Stimulated activated CD4-positive, alpha-beta T cell treated with anti-CD3 and anti-CD28 coated beads, Interleukin-15, amount 100 ng/mL, for 48 hours (primary cell): ENCODE measurements around the gene PABPN1L.
"Not testable (repeated sequence)": the region's sequence is repeated elsewhere in the genome, so short reads cannot be mapped to it uniquely, and the experiment has no call there.

Experiments used
- DNase-seq, 2 donors: peaks; one replicate each; pipeline ENCODE4 v3.0.0-alpha.2; 2020; ENCODE audit warnings: low read depth in 2 of 2

PABPN1L gene

GRCh38 chr16:88830783-88831182, 35.7 kb downstream of the PABPN1L start:
- DNase-seq, result no peak

DNA sequence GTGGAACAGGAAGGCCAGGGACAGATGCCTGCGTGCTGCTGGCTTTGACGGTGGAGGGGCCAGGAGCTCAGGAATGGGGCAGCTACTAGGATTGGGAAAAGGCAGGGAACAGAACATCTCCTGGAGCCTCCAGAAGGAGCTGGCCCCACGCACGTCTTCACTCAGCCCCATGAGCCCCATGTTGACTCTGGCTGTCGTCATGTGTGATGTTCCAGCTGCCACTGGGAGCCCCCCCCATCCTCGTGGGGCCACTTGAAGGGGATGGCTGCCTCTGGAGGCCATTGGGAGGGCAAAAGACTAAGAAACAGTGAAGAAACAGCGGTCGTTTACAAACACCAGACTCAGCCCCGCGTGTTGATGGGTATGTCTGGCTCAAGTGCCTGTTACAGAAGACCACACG, 36.2 kb downstream of the PABPN1L start:
- DNase-seq, result no peak

GRCh38 chr16:88828711-88829110, 37.7 kb downstream of the PABPN1L start:
- DNase-seq, result no peak

DNA sequence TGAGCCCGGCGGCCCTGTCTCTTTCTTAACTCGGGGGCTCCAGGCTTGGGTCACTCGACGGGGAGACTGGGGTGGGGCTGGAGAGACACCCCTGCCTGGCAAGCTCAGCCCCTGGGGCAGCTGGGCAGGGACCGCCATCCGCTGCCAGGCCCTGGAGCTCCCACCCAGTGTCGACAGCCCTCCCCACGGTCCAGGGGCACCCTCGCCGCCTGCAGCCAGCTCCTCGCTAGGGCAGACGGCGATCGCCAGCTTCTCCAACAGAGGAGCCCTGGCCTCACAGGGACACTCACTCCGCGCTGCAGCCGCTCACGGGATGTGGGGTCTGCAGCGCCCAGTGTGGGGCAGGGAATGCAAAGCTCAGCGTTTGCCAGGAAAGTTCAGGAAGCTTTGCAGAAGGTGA, 38.7 kb downstream of the PABPN1L start:
- DNase-seq, result no peak

- DNase-seq, result no peak
Observed at GRCh38 chr16:88826070-88826840, 40.2 kb downstream of the PABPN1L start.

DNA sequence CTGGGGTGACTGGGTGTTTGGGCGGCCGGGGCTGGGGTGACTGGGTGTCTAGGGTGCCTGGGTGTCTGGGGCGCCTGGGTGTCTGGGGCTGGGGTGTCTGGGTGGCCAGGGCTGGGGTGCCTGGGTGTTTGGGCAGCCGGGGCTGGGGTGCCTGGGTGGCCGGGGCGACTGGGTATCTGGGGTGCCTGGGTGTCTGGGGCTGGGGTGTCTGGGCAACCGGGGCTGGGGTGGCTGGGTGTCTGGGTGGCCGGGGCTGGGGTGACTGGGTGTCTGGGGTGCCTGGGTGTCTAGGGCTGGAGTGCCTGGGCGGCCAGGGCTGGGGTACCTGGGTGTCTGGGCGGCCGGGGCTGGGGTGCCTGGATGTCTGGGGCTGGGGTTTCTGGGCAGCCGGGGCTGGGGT, 41.3 kb downstream of the PABPN1L start:
- DNase-seq, result no peak

GRCh38 chr16:88824256-88825077, 42.0 kb downstream of the PABPN1L start:
- DNase-seq, result no peak

- not testable (repeated sequence) for DNase-seq
Observed at GRCh38 chr16:88823646-88824045, 42.8 kb downstream of the PABPN1L start.

- no peak for DNase-seq
Observed at GRCh38 chr16:88822281-88823040, 44.0 kb downstream of the PABPN1L start.

GRCh38 chr16:88821168-88821850, 45.2 kb downstream of the PABPN1L start:
- no peak for DNase-seq

DNA sequence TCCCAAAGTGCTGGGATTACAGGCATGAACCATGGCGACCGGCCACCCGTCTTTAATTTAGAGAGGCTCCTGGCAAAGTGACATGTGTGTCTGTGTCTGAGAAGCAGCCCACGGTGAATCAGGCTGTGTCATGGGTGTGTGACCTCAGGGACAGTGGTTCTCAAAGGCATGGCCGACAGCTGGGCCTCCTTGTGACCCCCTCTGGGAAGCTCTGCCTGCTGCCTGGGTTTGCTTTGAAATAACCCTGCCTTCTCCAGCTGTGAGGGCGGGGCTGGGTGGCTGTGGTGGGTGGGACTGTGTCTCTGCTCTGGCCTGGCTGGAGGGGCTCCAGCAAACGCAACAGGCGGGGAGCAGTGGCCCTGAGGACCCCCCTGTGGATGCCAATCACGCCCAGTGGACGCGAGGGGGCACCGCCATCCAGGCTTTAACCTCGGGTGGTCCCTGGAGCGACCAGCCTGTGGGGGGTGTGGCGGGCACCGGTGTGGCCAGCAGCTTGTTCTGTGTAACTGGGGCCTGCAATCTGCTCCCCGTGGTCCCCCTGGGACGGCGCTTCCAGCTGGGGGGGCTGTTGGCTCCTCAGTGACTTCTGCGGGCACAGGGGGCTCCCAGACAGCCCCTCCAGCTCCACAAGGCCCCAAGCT, 46.0 kb downstream of the PABPN1L start:
- DNase-seq, result no peak

GRCh38 chr16:88819126-88819525, 47.3 kb downstream of the PABPN1L start:
- no peak for DNase-seq

- DNase-seq, result no peak
Observed at GRCh38 chr16:88818575-88818874, 47.9 kb downstream of the PABPN1L start.

DNA sequence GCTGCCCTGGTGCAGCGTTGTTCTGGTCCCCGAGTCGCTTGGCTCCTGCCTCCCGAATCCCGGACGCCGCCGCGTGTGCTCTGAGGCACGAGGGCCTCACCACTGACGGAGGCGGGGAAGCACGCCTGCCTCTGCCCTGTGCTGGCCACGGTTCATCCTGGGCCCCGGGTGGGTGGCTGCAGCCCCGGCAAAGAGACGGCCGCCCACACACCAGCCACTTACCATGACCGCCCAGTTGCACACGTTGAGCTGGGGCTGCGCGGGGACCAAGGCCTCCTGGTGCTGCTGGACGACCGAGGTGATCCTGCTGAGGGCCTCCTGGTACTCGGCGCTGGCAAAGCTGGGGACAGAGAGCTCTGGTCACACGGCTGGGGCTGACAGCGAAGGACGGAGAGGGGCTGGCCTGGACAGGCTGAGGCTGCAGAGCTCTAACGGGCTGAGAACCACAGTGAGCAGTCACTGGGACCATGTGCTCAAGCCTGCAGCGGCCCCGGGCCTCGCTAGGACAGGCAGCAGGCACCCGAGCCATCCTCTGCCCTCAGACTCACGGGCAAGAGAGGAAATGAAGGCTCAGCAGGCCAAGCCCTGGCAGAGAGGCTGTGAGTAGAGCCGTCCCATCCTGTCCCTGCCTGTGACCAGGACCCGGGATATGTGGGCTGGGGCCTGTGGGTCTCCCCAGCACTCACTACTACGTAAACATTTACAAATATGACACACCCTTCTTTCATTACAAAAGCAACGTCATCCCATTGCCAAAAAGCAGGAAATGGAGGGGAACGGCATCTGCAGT, 48.5 kb downstream of the PABPN1L start:
- no peak for DNase-seq

DNA sequence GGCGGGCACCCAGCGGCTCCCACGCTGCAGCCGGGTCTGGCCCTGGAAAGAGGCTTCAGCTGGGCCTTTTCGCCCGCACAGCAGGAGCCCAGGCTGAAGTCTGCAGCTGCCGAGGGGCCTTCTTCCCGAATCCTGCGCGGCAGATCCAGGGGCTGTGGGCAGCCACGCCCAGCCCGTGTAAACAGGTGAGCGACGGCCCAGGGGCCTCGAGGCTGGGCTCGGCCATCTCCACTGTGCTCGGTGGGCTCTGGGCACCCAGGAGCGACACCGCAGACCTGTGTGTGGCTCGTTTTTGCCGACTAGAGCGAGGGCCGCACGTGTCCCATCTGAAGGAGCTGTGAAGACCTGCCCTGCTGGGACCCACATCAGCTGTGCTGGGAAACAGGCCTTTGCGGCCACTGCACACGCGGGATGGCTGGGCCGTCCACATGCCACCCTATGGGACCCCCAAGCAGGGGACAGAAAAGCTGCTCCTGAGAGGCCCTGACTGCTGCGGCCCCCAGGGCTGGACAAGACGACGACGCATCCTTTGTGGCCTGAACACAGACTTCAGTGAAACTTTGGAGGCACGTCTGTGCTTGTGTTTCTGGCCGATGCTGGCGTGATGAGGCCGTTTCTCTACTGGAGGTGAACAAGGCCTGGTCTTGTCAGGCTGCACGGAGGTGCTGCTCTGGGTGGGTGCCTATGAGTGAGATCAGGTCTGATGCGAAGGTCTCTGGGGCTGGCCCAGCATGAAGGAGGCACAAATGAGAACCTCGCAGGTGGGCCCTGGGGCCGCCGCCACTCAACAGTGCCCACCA, 49.5 kb downstream of the PABPN1L start:
- no peak for DNase-seq

- peak in 1 of 2 donors; percentile 57 for DNase-seq
Observed at GRCh38 chr16:88815901-88816589, 50.4 kb downstream of the PABPN1L start.

- no peak for DNase-seq
Observed at GRCh38 chr16:88815227-88815626, 51.2 kb downstream of the PABPN1L start.

DNA sequence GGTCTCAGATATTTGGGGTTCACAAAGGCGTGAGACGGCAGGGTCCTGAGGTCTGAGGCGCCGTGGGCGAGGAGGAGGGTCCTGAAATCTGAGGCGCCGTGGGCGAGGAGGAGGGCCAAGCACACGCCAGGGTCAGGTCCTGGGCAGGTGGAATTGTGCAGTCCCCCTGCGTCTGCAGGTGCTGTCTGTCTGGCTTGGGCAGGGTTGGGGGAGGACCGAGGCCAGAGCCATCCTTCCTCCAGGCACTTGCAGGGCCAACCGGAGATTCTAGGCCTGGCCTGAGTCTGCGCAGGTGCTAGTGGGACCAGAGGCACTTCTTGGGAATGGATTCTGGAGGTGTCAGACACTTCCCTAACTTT, 52.3 kb downstream of the PABPN1L start:
- no peak for DNase-seq
